Smooth muscle cell (in vitro differentiated cells): ENCODE data around the gene POT1. TPM values are rescaled to one million over a fixed set of nuclear protein-coding genes. Genes with fewer than 3 reads are reported as not detected.

Source experiments
- DNase-seq: peaks from one replicate; lab custom pipeline; 2025; ENCODE audit not compliant: unreplicated experiment; lab: John Stamatoyannopoulos, UW
- H2AFZ ChIP-seq: fragments of 200-600 bp; sonication (generic); 2 replicates; pipeline ENCODE4 v1.6.0; 2016; ENCODE audit warnings: antibody characterized with exemption, low read depth, mild to moderate bottlenecking
- H3F3A ChIP-seq: fragments of 200-600 bp; sonication (generic); 2 replicates; pipeline ENCODE4 v1.6.0; 2017; ENCODE audit warnings: antibody characterized with exemption, low read depth
- H3K27ac ChIP-seq: fragments of 200-600 bp; sonication (generic); 2 replicates; pipeline ENCODE4 v1.5.1; 2016; ENCODE audit warnings: low read depth, mild to moderate bottlenecking
- H3K27me3 ChIP-seq: fragments of 200-600 bp; sonication (generic); 2 replicates; pipeline ENCODE4 v1.6.1; 2016; ENCODE audit warnings: low read depth, mild to moderate bottlenecking
- H3K36me3 ChIP-seq: fragments of 200-600 bp; sonication (generic); 2 replicates; pipeline ENCODE4 v1.5.1; 2016; ENCODE audit warnings: low read depth
- H3K4me1 ChIP-seq: fragments of 200-600 bp; sonication (generic); 2 replicates; pipeline ENCODE4 v1.5.1; 2016; ENCODE audit warnings: low read depth
- H3K4me2 ChIP-seq: fragments of 200-600 bp; sonication (generic); 2 replicates; pipeline ENCODE4 v1.6.0; 2016; ENCODE audit warnings: mild to moderate bottlenecking
- H3K4me3 ChIP-seq: fragments of 200-600 bp; sonication (generic); 2 replicates; pipeline ENCODE4 v1.5.1; 2016; ENCODE audit warnings: mild to moderate bottlenecking
- H3K79me2 ChIP-seq: fragments of 200-600 bp; sonication (generic); 2 replicates; pipeline ENCODE4 v1.6.0; 2016; ENCODE audit warnings: low read depth, mild to moderate bottlenecking
- H3K9ac ChIP-seq: fragments of 200-600 bp; sonication (generic); 2 replicates; pipeline ENCODE4 v1.6.0; 2016; ENCODE audit warnings: low read depth
- H3K9me3 ChIP-seq: fragments of 200-600 bp; sonication (generic); replicated peaks from 2 replicates; pipeline ENCODE4 v1.5.1; 2016; ENCODE audit warnings: low read depth
- H4K20me1 ChIP-seq: fragments of 200-600 bp; sonication (generic); 2 replicates; pipeline ENCODE4 v1.6.0; 2016; ENCODE audit warnings: low read depth
- CTCF ChIP-seq: fragments of 200-600 bp; sonication (generic); IDR thresholded peaks from 2 replicates; pipeline ENCODE4 v1.5.1; 2017; ENCODE audit warnings: borderline replicate concordance, mild to moderate bottlenecking, antibody characterized with exemption; ENCODE audit not compliant: insufficient read depth, poor library complexity, severe bottlenecking
- WGBS: methylation state at CpG from one replicate; pipeline ENCODE4 v1.1.7; 2016; ENCODE audit warnings: low lambda C conversion rate; 5-methylcytosine and 5-hydroxymethylcytosine counted together
- polyA plus RNA-seq: library from polyadenylated mRNA; unstranded; fragments of >200 nt; fragmentation: Nextera tagmentation; extraction: Ambion mirVana; gene quantifications from 2 replicates; pipeline ENCODE4 v1.2.1, GENCODE V29; 2016
- total RNA-seq: library from RNA; depleted of rRNA; stranded (reverse); fragments of >200 nt; gene quantifications from 2 replicates; pipeline ENCODE4 v1.2.3, GENCODE V29; 2014

Gene POT1
- total and polyA plus RNA-seq, 2 experiments from 2014 or later = 12.2 to 35.5 TPM

- Histone ChIP-seq H3K27me3 (no peaks in the 10 kb centered on the region), H3K4me3 (no peak overlapping the region), H3K79me2 (peaks cover 10% of the 10 kb centered on the region), H3K4me2 (no peak overlapping the region), H3K36me3 (no peaks in the 10 kb centered on the region), H3K4me1 (no peaks in the 10 kb centered on the region), H4K20me1 (peaks cover 28% of the 10 kb centered on the region), H3K9me3 (no peaks in the 10 kb centered on the region), H3F3A (no peaks in the 10 kb centered on the region), H3K27ac (no peak overlapping the region), H3K9ac (no peak overlapping the region), H2AFZ (no peak overlapping the region)
- no peak for TF ChIP-seq CTCF
- no peak for DNase-seq
These were observed 21.4 kb downstream of the POT1 start for GRCh38 chr7:124908259-124908658.

GRCh38 chr7:124907490-124907889 is 22.1 kb downstream of the POT1 start:
- Histone ChIP-seq H3K36me3 (no peaks in the 10 kb centered on the region), H3F3A (no peaks in the 10 kb centered on the region), H3K4me2 (no peak overlapping the region), H3K27ac (no peak overlapping the region), H3K4me3 (no peak overlapping the region), H3K9me3 (no peaks in the 10 kb centered on the region), H3K27me3 (no peaks in the 10 kb centered on the region), H3K79me2 (peaks cover 10% of the 10 kb centered on the region), H3K4me1 (no peaks in the 10 kb centered on the region), H3K9ac (no peak overlapping the region), H2AFZ (no peak overlapping the region), H4K20me1 (peaks cover 28% of the 10 kb centered on the region)
- 88% methylated on average over 1 of the region's 1 CpG for WGBS
- no peak for TF ChIP-seq CTCF
- DNase-seq = no peak

GRCh38 chr7:124898531-124898930 is 31.1 kb downstream of the POT1 start:
- H3K4me3 ChIP-seq = no peak overlapping the region
- no peaks in the 10 kb centered on the region for H3K4me1 ChIP-seq
- H3F3A ChIP-seq = no peaks in the 10 kb centered on the region
- H3K9me3 ChIP-seq = no peaks in the 10 kb centered on the region
- WGBS = 98% methylated on average over 1 of the region's 1 CpG
- no peaks in the 10 kb centered on the region for H3K36me3 ChIP-seq
- H4K20me1 ChIP-seq = no peaks in the 10 kb centered on the region
- no peak overlapping the region for H3K9ac ChIP-seq
- no peak overlapping the region for H3K27ac ChIP-seq
- DNase-seq = no peak
- H3K27me3 ChIP-seq = no peaks in the 10 kb centered on the region
- no peak for TF ChIP-seq CTCF
- no peak overlapping the region for H3K4me2 ChIP-seq
- no peaks in the 10 kb centered on the region for H3K79me2 ChIP-seq
- H2AFZ ChIP-seq = no peak overlapping the region

- H2AFZ ChIP-seq = no peak overlapping the region
- no peak for TF ChIP-seq CTCF
- H3K27ac ChIP-seq = no peak overlapping the region
- 85% methylated on average over 3 of the region's 3 CpGs for WGBS
- H3F3A ChIP-seq = no peaks in the 10 kb centered on the region
- no peaks in the 10 kb centered on the region for H4K20me1 ChIP-seq
- H3K9me3 ChIP-seq = no peaks in the 10 kb centered on the region
- H3K4me1 ChIP-seq = no peaks in the 10 kb centered on the region
- no peak overlapping the region for H3K4me3 ChIP-seq
- no peak for DNase-seq
- no peak overlapping the region for H3K9ac ChIP-seq
- no peaks in the 10 kb centered on the region for H3K27me3 ChIP-seq
- H3K36me3 ChIP-seq = peaks cover 9% of the 10 kb centered on the region
- H3K4me2 ChIP-seq = no peak overlapping the region
- H3K79me2 ChIP-seq = no peaks in the 10 kb centered on the region
These were observed 33.6 kb downstream of the POT1 start for GRCh38 chr7:124896001-124896400.
